Heart right ventricle (tissue), 16 donors: ENCODE measurements around the gene IRX2. TPM values are rescaled to one million over a fixed set of nuclear protein-coding genes. Genes with fewer than 3 reads are reported as not detected.
A peak's percentile ranks its signal among the peaks of the same experiment; 100 is the strongest.

Experiments used
- ATAC-seq, 8 donors: fragments of 200-7000 bp; cut with Tn5 transposase; one replicate each; pipeline ENCODE4 v1.9.1; 2020; ENCODE audit warnings: mild to moderate bottlenecking in 8 of 8, moderate library complexity in 8 of 8, moderate number of reproducible peaks in 1 of 8
- DNase-seq, 2 donors: peaks; one replicate each; pipeline ENCODE4 v3.0.0-alpha.2; 2020
- H3K27ac ChIP-seq, 10 donors: fragments of 200-600 bp; sonication (generic) in 2 of 10; one replicate each; pipeline versions ENCODE4 v1.5.0 to v1.8.0; 2020 to 2022; ENCODE audit warnings: mild to moderate bottlenecking in 3 of 10
- H3K27me3 ChIP-seq, 7 donors: fragments of 200-600 bp; one replicate each; pipeline ENCODE4 v1.8.0; 2021 to 2022; ENCODE audit warnings: mild to moderate bottlenecking in 2 of 7
- H3K36me3 ChIP-seq, 9 donors: fragments of 200-600 bp; sonication (generic) in 1 of 9; one replicate each; pipeline versions ENCODE4 v1.5.0 to v1.8.0; 2020 to 2022; ENCODE audit warnings: mild to moderate bottlenecking in 2 of 9
- H3K4me1 ChIP-seq, 9 donors: fragments of 200-600 bp; sonication (generic) in 1 of 9; one replicate each; pipeline versions ENCODE4 v1.5.0 to v1.8.0; 2020 to 2022; ENCODE audit warnings: mild to moderate bottlenecking in 4 of 9
- H3K4me3 ChIP-seq, 10 donors: fragments of 200-600 bp; sonication (generic) in 2 of 10; one replicate each; pipeline versions ENCODE4 v1.5.0 to v1.8.0; 2020 to 2022; ENCODE audit warnings: mild to moderate bottlenecking in 7 of 10, moderate library complexity in 2 of 10
- H3K9me3 ChIP-seq, 11 donors: fragments of 200-600 bp in 10 of 11; sonication (generic) in 2 of 11; one replicate each; pipeline versions ENCODE4 v1.5.0 to v1.8.0; 2013 to 2022; ENCODE audit warnings: mild to moderate bottlenecking in 2 of 11, control low read depth in 1 of 11, moderate library complexity in 1 of 11
- WGBS, 2 donors: extraction: QIAGEN DNeasy Blood & Tissue Kit; methylation state at CpG; one replicate each; pipeline ENCODE4 v1.1.7; 2013; ENCODE audit warnings: inconsistent platforms in 1 of 2; 5-methylcytosine and 5-hydroxymethylcytosine counted together
- intact Hi-C, 10 donors: fragments of 100-400 bp; cut with DNase I; formaldehyde crosslinking; loops; one replicate each; pipeline versions ENCODE4 v1.11.1 to v1.14.2; 2022
- polyA plus RNA-seq, 2 donors: library from polyadenylated mRNA; stranded (reverse); fragments of 200-250 nt; gene quantifications; one replicate each; pipeline ENCODE4 v1.2.3, GENCODE V29; 2013
- total RNA-seq, 10 donors: library from RNA; stranded (reverse); fragmentation: NEBNext Ultra II Directional in 3 of 10; extraction: Animal tissue kit (Norgen Biotek cat#: 25700) in 3 of 10; gene quantifications; one replicate each; pipeline versions ENCODE4 v1.2.1 to v1.2.4, GENCODE V29; 2021 to 2023
- TF ChIP-seq, protein P1 (sequence below), 9 donors: fragments of 200-600 bp; sonication (generic) in 2 of 9; IDR thresholded peaks; one replicate each; pipeline versions ENCODE4 v1.5.0 to v1.8.0; 2021 to 2022; ENCODE audit warnings: antibody characterized with exemption in 9 of 9, mild to moderate bottlenecking in 5 of 9, moderate library complexity in 1 of 9
- donor health status: Arrhythmogenic right ventricular cardiomyopathy.
- donor health status: ischemic (EF 13 %, LVEDD 7.1; RV severe dilation, severe dysfunction).
- donor health status: healthy with polysubstance abuse.
- donor health status: DM: no; HTN: yes; CAD: no.
- donor health status: DM: no; HTN: no; CAD: no.
- donor health status: ischemic (EF 25% LVEDD 6.9; RV normal size, moderate dysfunction).
- donor health status: ischemic (EF 25% LVEDD 5.7; RV mildly dilated, moderate dysfunction).
- donor health status: healthy.
- donor health status: DM: yes; HTN: yes; CAD: no.
- donor health status: Ischemic cardiomyopathy.
- donor health status: ischemic (EF 35%, LVEDD 5.7; RV mildly dilated, moderate dysfunction).
- donor health status: nonischemic (EF 11% LVEDD 7.7; RV severe dilation, severe dysfunction).
- donor health status: DM: yes; HTN: yes; CAD: no.
- donor health status: PGD.
- donor health status: ischemic (EF 29% LVEDD 5.4; RV normal size, mild dysfunction).
- donor health status: nonischemic (EF 23%, LVEDD 6.1; RV moderate dilation, normal function).

The IRX2 gene
- total and polyA plus RNA-seq, 12 donors, result 0.09 to 6.4 (median 1.3) TPM

- TF ChIP-seq, protein P1, sequence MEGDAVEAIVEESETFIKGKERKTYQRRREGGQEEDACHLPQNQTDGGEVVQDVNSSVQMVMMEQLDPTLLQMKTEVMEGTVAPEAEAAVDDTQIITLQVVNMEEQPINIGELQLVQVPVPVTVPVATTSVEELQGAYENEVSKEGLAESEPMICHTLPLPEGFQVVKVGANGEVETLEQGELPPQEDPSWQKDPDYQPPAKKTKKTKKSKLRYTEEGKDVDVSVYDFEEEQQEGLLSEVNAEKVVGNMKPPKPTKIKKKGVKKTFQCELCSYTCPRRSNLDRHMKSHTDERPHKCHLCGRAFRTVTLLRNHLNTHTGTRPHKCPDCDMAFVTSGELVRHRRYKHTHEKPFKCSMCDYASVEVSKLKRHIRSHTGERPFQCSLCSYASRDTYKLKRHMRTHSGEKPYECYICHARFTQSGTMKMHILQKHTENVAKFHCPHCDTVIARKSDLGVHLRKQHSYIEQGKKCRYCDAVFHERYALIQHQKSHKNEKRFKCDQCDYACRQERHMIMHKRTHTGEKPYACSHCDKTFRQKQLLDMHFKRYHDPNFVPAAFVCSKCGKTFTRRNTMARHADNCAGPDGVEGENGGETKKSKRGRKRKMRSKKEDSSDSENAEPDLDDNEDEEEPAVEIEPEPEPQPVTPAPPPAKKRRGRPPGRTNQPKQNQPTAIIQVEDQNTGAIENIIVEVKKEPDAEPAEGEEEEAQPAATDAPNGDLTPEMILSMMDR (IDR thresholded peaks at IDR 0.05), result no peak
- H3K27ac ChIP-seq, result no peak overlapping the region
- H3K4me3 ChIP-seq, result no peak overlapping the region
- no peaks in the 10 kb centered on the region for H3K9me3 ChIP-seq
- DNase-seq (no peak), ATAC-seq (peak in 1 of 8 donors; percentile 15)
- WGBS, 2 donors, result 73 to 74% methylated on average over 6 of the region's 6 CpGs
- no peaks in the 10 kb centered on the region for H3K4me1 ChIP-seq
- peaks cover 0 to 54% (median 23%) of the 10 kb centered on the region in 7 donors for H3K27me3 ChIP-seq
- intact Hi-C loops, result no loop called here
- H3K36me3 ChIP-seq, result no peaks in the 10 kb centered on the region
Measured at GRCh38 chr5:2715856-2716255, 35.6 kb downstream of the IRX2 start.

DNA sequence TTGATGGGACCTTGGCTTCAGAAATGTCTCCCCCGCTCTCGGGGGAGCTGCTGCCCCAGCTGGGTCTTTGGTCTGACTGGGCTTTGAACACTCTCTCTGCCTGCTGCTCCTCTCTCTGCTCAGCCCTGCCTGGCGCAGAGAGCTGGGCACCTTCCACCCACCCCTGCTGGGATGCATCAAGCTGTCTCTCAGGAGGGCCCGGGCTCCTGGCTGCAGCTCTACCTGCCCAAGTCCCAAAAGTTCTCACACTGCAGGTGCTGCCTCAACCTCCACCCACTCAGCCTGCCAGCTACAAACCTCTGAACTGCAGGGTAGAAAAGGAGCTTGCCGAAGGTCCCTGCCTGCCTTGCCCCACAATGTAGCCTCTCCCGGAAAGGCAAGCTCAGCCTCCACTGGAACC lies 36.7 kb downstream of the IRX2 start:
- intact Hi-C loops, result no loop called here
- 87 to 91% methylated on average over 6 of the region's 6 CpGs for whole genome bisulfite sequencing, 2 donors
- no peak overlapping the region for H3K4me3 ChIP-seq

DNA sequence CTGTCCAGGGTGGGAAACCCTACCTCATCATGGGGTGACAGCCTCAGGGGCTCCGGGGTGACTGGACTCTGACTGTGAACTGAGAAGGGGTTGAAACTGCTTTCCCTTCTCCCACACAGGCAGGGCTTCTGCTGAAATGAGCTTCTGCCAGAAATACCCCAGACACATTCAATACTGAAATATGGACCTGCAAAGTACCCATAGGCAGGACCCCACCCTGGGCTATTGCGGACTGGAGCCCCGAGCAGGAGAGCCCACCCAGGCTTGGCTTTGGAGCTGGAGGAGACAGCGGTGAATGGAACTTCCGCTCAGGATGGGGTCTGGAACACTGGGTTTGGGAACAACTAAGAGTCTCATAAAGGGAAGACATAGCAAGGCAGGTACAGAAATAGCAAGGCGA lies 37.5 kb downstream of the IRX2 start:
- H3K4me3 ChIP-seq, result no peak overlapping the region
- no peak for ATAC-seq
- no peak overlapping the region for H3K27ac ChIP-seq
- peaks cover 0 to 37% (median 23%) of the 10 kb centered on the region in 7 donors for H3K27me3 ChIP-seq
- no peaks in the 10 kb centered on the region for H3K36me3 ChIP-seq
- intact Hi-C loops, result no loop called here
- H3K9me3 ChIP-seq, result no peaks in the 10 kb centered on the region
- WGBS, 2 donors, result 86 to 92% methylated on average over 6 of the region's 6 CpGs
- TF ChIP-seq, protein P1 (IDR thresholded peaks at IDR 0.05), result no peak
- no peaks in the 10 kb centered on the region for H3K4me1 ChIP-seq
- DNase-seq, result no peak

More for the DNA sequence above, 36.7 kb downstream of the IRX2 start:
- no peak for ATAC-seq
- H3K4me1 ChIP-seq, result no peaks in the 10 kb centered on the region
- DNase-seq, result no peak
- H3K27me3 ChIP-seq, result peaks cover 0 to 44% (median 23%) of the 10 kb centered on the region in 7 donors
- H3K9me3 ChIP-seq, result no peaks in the 10 kb centered on the region
- no peak overlapping the region for H3K27ac ChIP-seq
- TF ChIP-seq, protein P1 (IDR thresholded peaks at IDR 0.05), result no peak
- no peaks in the 10 kb centered on the region for H3K36me3 ChIP-seq

DNA sequence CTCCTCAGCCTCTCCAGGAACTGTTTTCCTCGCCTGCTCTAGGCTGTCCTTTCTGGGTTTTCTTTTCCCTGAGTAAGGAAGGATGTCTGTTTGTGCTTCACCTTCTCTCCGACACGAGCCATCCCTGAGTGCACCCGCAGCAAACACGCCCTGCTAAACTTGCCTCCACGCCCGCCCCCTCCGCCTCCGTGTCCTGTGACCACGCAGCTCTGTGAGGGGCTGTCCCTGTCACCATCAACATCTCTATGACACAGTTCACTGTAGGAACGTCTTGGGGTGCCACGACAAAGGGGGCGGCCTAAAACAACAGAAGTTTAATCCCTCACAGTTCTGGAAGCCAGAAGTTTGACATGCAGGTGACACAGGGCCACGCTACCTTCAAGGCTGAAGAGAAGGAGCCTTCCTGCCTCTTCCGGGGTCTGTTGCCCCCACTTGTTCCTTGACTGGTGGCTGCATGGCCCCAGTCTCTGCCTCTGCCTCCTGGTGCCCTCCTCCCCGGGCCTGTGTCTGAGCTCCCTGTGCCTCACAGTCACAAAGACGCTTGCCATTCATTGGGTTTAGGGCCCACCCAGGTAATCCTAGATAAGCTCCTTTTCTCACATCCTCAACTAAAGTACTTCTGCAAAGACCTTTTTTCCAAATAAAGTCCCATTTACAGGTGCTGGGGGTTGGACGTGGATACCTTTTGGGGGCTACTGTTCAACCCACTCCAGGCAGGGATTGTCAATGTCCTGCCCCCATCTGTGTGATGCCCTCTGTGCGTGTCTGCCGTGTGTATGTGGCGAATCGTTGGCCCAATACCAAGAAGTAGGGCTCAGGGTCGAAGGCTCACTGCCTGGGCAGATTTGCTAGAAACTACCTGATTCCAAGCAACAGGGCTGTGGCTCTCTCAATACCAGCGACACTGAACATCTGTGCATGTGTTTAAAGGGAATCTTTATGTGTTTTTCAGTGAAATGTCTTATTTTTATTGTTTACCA lies 39.7 kb downstream of the IRX2 start:
- TF ChIP-seq, protein P1 (IDR thresholded peaks at IDR 0.05), result no peak
- 81 to 83% methylated on average over 24 of the region's 24 CpGs for WGBS, 2 donors
- Histone ChIP-seq H3K4me1 (no peaks in the 10 kb centered on the region), H3K27ac (no peak overlapping the region), H3K27me3 (peaks cover 0 to 31% (median 23%) of the 10 kb centered on the region in 7 donors), H3K9me3 (no peaks in the 10 kb centered on the region), H3K4me3 (no peak overlapping the region), H3K36me3 (no peaks in the 10 kb centered on the region)
- intact Hi-C loops, result no loop called here
- ATAC-seq (no peak), DNase-seq (no peak)
